Measurements from ENCODE around the gene ABHD2. TPM values are rescaled to one million over a fixed set of nuclear protein-coding genes. Genes with fewer than 3 reads are reported as not detected.
A peak's percentile ranks its signal among the peaks of the same experiment; 100 is the strongest.

Gene ABHD2
- total and polyA plus RNA-seq, 2 experiments from 2014 or later = 5.2 to 15.2 TPM

DNA sequence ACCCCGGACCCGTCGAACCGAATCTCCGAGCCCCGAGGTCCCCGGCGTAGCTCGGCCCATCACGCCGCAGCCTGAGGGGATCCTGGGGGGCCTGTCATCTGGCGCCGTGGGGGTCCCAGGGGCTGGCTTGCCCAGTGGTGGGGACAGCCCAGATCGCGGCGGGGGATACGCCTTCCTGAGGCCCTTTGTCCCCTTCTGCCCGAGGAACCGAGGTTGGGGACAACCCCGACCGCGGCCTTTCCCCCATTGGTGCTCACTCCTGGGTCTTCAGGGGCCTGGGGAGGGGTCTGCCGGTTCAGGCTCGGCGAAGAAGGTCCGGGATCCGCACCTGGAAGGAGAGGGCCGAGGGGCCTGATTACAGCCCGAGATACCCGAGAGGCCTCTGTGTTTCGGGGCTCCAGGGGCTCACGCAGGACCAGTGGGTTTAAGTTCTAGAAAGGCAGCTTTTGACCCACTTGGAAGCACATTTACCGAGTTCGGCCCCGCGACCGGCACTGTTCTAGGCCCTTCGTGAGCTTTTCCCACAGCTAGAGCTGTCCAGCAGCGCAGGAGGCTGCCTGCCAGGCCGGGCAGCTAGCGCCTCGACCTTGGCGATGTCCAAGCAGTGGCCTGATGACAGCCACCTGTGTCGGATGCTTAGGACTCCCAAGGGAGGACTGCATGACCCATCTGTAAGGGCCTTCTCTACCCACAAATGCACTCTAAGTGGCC is 504 bp downstream of the ABHD2 start:
- Histone ChIP-seq H4K20me1 (replicated peaks; ENCODE audit: insufficient read depth) (no peaks in the 10 kb centered on the region; the same call in 1 of the 2 replicates), H3K4me3 (peak overlapping the region; percentile 70), H2AFZ (peak overlapping the region; percentile 63), H3K4me1 (ENCODE audit: insufficient read depth) (peaks cover 24% of the 10 kb centered on the region), H3K9me2 (ENCODE audit: insufficient read depth) (no peaks in the 10 kb centered on the region), H3K79me2 (replicated peaks; ENCODE audit: insufficient read depth) (no peaks in the 10 kb centered on the region; the same call in none of the 2 replicates), H3K4me2 (peak overlapping the region; percentile 79), H3F3A (replicated peaks; ENCODE audit: low read depth) (no peaks in the 10 kb centered on the region; the same call in 1 of the 2 replicates), H3K27me3 (ENCODE audit: insufficient read depth) (no peaks in the 10 kb centered on the region), H3K36me3 (ENCODE audit: insufficient read depth) (no peaks in the 10 kb centered on the region), H3K27ac (ENCODE audit: low read depth) (no peak overlapping the region)
- Mint-ChIP-seq H3K27me3 (ENCODE audit: insufficient read depth, low read depth, poor library complexity) (peaks cover 4% of the 10 kb centered on the region), H3K4me1 (peaks cover 51% of the 10 kb centered on the region), H3K4me3 (no peak overlapping the region; the same call in 2 of the 3 replicates), H3K9me3 (no peaks in the 10 kb centered on the region), H3K27ac (no peak overlapping the region), H3K36me3 (ENCODE audit: low read depth) (no peaks in the 10 kb centered on the region)
- no peak for TF ChIP-seq ZNF331 (CRISPR knock-in tag; IDR thresholded peaks at IDR 0.05; ENCODE audit: low read depth)
- TF ChIP-seq, protein P1, sequence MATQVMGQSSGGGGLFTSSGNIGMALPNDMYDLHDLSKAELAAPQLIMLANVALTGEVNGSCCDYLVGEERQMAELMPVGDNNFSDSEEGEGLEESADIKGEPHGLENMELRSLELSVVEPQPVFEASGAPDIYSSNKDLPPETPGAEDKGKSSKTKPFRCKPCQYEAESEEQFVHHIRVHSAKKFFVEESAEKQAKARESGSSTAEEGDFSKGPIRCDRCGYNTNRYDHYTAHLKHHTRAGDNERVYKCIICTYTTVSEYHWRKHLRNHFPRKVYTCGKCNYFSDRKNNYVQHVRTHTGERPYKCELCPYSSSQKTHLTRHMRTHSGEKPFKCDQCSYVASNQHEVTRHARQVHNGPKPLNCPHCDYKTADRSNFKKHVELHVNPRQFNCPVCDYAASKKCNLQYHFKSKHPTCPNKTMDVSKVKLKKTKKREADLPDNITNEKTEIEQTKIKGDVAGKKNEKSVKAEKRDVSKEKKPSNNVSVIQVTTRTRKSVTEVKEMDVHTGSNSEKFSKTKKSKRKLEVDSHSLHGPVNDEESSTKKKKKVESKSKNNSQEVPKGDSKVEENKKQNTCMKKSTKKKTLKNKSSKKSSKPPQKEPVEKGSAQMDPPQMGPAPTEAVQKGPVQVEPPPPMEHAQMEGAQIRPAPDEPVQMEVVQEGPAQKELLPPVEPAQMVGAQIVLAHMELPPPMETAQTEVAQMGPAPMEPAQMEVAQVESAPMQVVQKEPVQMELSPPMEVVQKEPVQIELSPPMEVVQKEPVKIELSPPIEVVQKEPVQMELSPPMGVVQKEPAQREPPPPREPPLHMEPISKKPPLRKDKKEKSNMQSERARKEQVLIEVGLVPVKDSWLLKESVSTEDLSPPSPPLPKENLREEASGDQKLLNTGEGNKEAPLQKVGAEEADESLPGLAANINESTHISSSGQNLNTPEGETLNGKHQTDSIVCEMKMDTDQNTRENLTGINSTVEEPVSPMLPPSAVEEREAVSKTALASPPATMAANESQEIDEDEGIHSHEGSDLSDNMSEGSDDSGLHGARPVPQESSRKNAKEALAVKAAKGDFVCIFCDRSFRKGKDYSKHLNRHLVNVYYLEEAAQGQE (IDR thresholded peaks at IDR 0.05; ENCODE audit: unreplicated experiment) = peak; percentile 65
- ATAC-seq (peak; percentile 25), DNase-seq (ENCODE audit: low spot score) (peak; percentile 42)

DNA sequence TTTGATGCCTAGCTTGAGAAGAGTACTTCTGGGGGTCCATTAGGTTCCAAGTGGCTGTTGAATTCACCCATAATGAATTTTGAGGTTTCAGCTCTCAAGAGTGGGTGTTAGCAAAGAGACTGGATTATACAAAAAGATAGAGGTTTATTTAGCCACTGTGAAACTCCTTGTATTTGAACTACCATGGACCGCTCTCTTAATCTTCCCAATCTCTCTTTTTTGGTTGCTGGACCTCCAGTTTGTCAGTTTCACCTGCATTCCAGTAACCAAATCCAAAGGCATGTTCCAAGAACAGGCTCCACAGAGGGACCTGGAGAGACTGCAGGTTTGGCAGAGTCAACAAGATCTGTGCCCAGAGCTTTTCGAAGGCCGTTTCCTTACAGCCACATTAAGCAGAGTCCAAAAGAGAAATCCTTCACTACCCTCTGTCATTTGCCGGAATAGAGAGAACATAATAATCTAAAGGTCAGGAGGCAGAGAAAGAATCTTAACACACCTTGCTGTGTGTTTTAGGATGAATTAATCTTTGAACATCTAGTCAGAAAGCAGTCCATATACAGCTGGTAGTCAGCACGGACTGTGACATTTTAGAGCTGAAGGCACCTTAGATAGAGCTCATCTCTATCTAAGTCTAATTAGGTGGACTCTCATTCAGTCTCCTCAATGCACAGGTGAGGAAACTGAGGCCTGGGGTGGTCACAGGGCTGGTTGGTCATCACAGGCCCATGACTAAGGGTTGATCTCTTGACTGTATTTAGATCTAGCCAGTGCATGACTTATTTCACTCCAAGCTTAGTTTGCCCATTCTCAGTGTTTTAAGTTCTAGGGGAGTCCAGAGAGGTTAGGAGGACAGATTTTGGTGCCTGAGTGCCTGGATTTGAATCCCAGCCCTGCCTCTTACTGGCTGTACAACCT is 1.3 kb downstream of the ABHD2 start:
- H3F3A ChIP-seq (replicated peaks; ENCODE audit: low read depth) = no peaks in the 10 kb centered on the region; the same call in 1 of the 2 replicates
- no peaks in the 10 kb centered on the region for H3K36me3 Mint-ChIP-seq (ENCODE audit: low read depth)
- no peaks in the 10 kb centered on the region; the same call in 1 of the 2 replicates for H4K20me1 ChIP-seq (replicated peaks; ENCODE audit: insufficient read depth)
- peak overlapping the region; percentile 70; the same call in 1 of the 2 replicates for H3K4me3 ChIP-seq
- H3K27me3 Mint-ChIP-seq (ENCODE audit: insufficient read depth, low read depth, poor library complexity) = peaks cover 4% of the 10 kb centered on the region
- peak overlapping the region; percentile 79 for H3K4me2 ChIP-seq
- peaks cover 24% of the 10 kb centered on the region for H3K4me1 ChIP-seq (ENCODE audit: insufficient read depth)
- TF ChIP-seq STAT1 (IDR thresholded peaks at IDR 0.05; ENCODE audit: unreplicated experiment) (no peak), NANOG (IDR thresholded peaks at IDR 0.05; ENCODE audit: borderline replicate concordance) (no peak)
- TF ChIP-seq, protein P1 (IDR thresholded peaks at IDR 0.05; ENCODE audit: unreplicated experiment) = no peak
- no peak for DNase-seq (ENCODE audit: low spot score)
- H3K27ac ChIP-seq (ENCODE audit: low read depth) = no peak overlapping the region
- no peaks in the 10 kb centered on the region for H3K9me2 ChIP-seq (ENCODE audit: insufficient read depth)
- ATAC-seq = no peak
- H3K9me3 Mint-ChIP-seq = no peaks in the 10 kb centered on the region
- no peak overlapping the region; the same call in 2 of the 3 replicates for H3K4me3 Mint-ChIP-seq
- peaks cover 52% of the 10 kb centered on the region for H3K4me1 Mint-ChIP-seq
- H2AFZ ChIP-seq = no peak overlapping the region; the same call in 1 of the 2 replicates
- H3K27ac Mint-ChIP-seq = no peak overlapping the region
- peaks cover 4% of the 10 kb centered on the region for H3K79me2 ChIP-seq (replicated peaks; ENCODE audit: insufficient read depth)
- no peaks in the 10 kb centered on the region for H3K27me3 ChIP-seq (ENCODE audit: insufficient read depth)
- no peaks in the 10 kb centered on the region for H3K36me3 ChIP-seq (ENCODE audit: insufficient read depth)

Measured in GM23338 (cell line).